DOHH2 (cell line): Measurements from ENCODE around the gene ZNRF3.

Experiments used
- H3F3A ChIP-seq: fragments of 200-600 bp; sonication (generic), shearing (Covaris generic); 2 replicates; pipeline ENCODE4 v1.6.0; 2016; ENCODE audit warnings: antibody characterized with exemption, mild to moderate bottlenecking; ENCODE audit not compliant: control insufficient read depth, insufficient read depth
- H3K27ac ChIP-seq: fragments of 200-600 bp; sonication (generic); 2 replicates; pipeline ENCODE4 v1.5.1; 2014; ENCODE audit warnings: low read depth, mild to moderate bottlenecking, low read length, moderate library complexity
- H3K27me3 ChIP-seq: fragments of 200-600 bp; sonication (generic); 2 replicates; pipeline ENCODE4 v1.6.1; 2014; ENCODE audit warnings: mild to moderate bottlenecking, low read length, mixed read lengths; ENCODE audit not compliant: control insufficient read depth
- H3K36me3 ChIP-seq: fragments of 200-600 bp; sonication (generic); 2 replicates; pipeline ENCODE4 v1.6.1; 2014; ENCODE audit warnings: mild to moderate bottlenecking, low read length, moderate library complexity, mixed read lengths; ENCODE audit not compliant: control insufficient read depth
- H3K4me1 ChIP-seq: fragments of 200-600 bp; sonication (generic); 2 replicates; pipeline ENCODE4 v1.6.1; 2014; ENCODE audit warnings: mild to moderate bottlenecking, low read length, mixed read lengths; ENCODE audit not compliant: control insufficient read depth
- H3K4me2 ChIP-seq: fragments of 200-600 bp; sonication (generic); 2 replicates; pipeline ENCODE4 v1.6.0; 2014; ENCODE audit warnings: mild to moderate bottlenecking, low read length, moderate library complexity
- H3K4me3 ChIP-seq: fragments of 200-600 bp; sonication (generic); 2 replicates; pipeline ENCODE4 v1.5.1; 2014; ENCODE audit warnings: mild to moderate bottlenecking, low read length, mixed read lengths
- H3K79me2 ChIP-seq: fragments of 200-600 bp; sonication (generic); 2 replicates; pipeline ENCODE4 v1.6.1; 2014; ENCODE audit warnings: mild to moderate bottlenecking, low read length, mixed read lengths; ENCODE audit not compliant: control insufficient read depth
- H3K9me2 ChIP-seq: fragments of 200-600 bp; sonication (generic); replicated peaks from 2 replicates; pipeline ENCODE4 v1.6.1; 2014; ENCODE audit warnings: mild to moderate bottlenecking, low read length, mixed read lengths; ENCODE audit not compliant: control insufficient read depth
- H3K9me3 ChIP-seq: fragments of 200-600 bp; sonication (generic); 2 replicates; pipeline ENCODE4 v1.6.1; 2014; ENCODE audit warnings: antibody characterized with exemption, low read length, mixed read lengths; ENCODE audit not compliant: control insufficient read depth, insufficient read depth
- H4K20me1 ChIP-seq: fragments of 200-600 bp; sonication (generic); 2 replicates; pipeline ENCODE4 v1.6.0; 2014; ENCODE audit warnings: low read depth, mild to moderate bottlenecking, antibody characterized with exemption, low read length, moderate library complexity; ENCODE audit not compliant: control insufficient read depth, insufficient read depth
- EZH2phosphoT487 ChIP-seq: fragments of 200-600 bp; sonication (generic); IDR thresholded peaks from 2 replicates; pipeline ENCODE4 v1.6.1; 2017; ENCODE audit warnings: borderline replicate concordance, mild to moderate bottlenecking, antibody characterized with exemption, low read length, moderate library complexity, mixed read lengths
- TF ChIP-seq, protein P1 (sequence below): fragments of 200-600 bp; sonication (generic); IDR thresholded peaks from one replicate; pipeline ENCODE4 v1.5.1; 2014; ENCODE audit warnings: antibody characterized with exemption, mild to moderate bottlenecking, low read depth, low read length; ENCODE audit not compliant: poor library complexity, severe bottlenecking

ZNRF3 gene

GRCh38 chr22:28973352-28973751, 90.0 kb downstream of the ZNRF3 start:
- H4K20me1 ChIP-seq = no peaks in the 10 kb centered on the region
- H3K4me2 ChIP-seq = no peak overlapping the region
- no peaks in the 10 kb centered on the region for H3K4me1 ChIP-seq

DNA sequence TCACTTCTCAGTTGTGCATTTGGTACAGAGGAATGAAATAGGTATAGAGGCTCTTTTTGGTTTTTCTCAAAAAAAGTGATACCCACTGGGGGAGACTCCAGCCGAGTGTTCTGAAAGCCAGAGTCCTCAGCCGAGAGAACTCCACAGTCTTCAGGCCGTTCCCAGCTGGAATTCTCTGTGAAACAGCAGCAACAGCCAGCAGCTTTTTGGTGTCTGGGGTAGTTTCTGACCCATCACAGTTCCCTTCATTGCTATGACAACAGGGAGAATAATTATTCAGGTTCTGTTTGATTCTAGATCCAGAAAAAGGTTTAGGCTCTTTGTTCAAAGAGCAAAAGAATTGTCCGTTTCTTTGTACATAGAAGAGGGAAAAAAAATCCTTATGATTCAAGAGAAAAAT, 93.7 kb downstream of the ZNRF3 start:
- no peaks in the 10 kb centered on the region for H3K4me1 ChIP-seq
- no peaks in the 10 kb centered on the region for H3F3A ChIP-seq
- no peaks in the 10 kb centered on the region for H3K36me3 ChIP-seq
- no peak overlapping the region for H3K4me3 ChIP-seq
- H3K9me3 ChIP-seq = no peaks in the 10 kb centered on the region
- no peaks in the 10 kb centered on the region for H3K9me2 ChIP-seq
- H3K27me3 ChIP-seq = peaks cover 13% of the 10 kb centered on the region
- no peaks in the 10 kb centered on the region for H3K79me2 ChIP-seq
- no peak overlapping the region for H3K4me2 ChIP-seq
- TF ChIP-seq, protein P1, sequence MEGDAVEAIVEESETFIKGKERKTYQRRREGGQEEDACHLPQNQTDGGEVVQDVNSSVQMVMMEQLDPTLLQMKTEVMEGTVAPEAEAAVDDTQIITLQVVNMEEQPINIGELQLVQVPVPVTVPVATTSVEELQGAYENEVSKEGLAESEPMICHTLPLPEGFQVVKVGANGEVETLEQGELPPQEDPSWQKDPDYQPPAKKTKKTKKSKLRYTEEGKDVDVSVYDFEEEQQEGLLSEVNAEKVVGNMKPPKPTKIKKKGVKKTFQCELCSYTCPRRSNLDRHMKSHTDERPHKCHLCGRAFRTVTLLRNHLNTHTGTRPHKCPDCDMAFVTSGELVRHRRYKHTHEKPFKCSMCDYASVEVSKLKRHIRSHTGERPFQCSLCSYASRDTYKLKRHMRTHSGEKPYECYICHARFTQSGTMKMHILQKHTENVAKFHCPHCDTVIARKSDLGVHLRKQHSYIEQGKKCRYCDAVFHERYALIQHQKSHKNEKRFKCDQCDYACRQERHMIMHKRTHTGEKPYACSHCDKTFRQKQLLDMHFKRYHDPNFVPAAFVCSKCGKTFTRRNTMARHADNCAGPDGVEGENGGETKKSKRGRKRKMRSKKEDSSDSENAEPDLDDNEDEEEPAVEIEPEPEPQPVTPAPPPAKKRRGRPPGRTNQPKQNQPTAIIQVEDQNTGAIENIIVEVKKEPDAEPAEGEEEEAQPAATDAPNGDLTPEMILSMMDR = no peak
- TF ChIP-seq EZH2phosphoT487 = no peak
- H3K27ac ChIP-seq = no peak overlapping the region
- no peaks in the 10 kb centered on the region for H4K20me1 ChIP-seq

More at GRCh38 chr22:28973352-28973751, 90.0 kb downstream of the ZNRF3 start:
- Histone ChIP-seq H3K79me2 (no peaks in the 10 kb centered on the region), H3K27ac (no peak overlapping the region), H3K9me3 (no peaks in the 10 kb centered on the region), H3F3A (no peaks in the 10 kb centered on the region), H3K4me3 (no peak overlapping the region), H3K36me3 (no peaks in the 10 kb centered on the region), H3K9me2 (no peaks in the 10 kb centered on the region), H3K27me3 (peaks cover 14% of the 10 kb centered on the region)
- no peak for TF ChIP-seq EZH2phosphoT487
- TF ChIP-seq, protein P1 = no peak

- TF ChIP-seq, protein P1 = no peak
- TF ChIP-seq EZH2phosphoT487 = no peak
- H3F3A ChIP-seq = no peaks in the 10 kb centered on the region
- no peaks in the 10 kb centered on the region for H3K79me2 ChIP-seq
- no peaks in the 10 kb centered on the region for H3K36me3 ChIP-seq
- no peaks in the 10 kb centered on the region for H3K9me3 ChIP-seq
- no peaks in the 10 kb centered on the region for H4K20me1 ChIP-seq
- peaks cover 13% of the 10 kb centered on the region for H3K27me3 ChIP-seq
- H3K4me1 ChIP-seq = no peaks in the 10 kb centered on the region
- no peak overlapping the region for H3K4me2 ChIP-seq
- no peak overlapping the region for H3K27ac ChIP-seq
- no peaks in the 10 kb centered on the region for H3K9me2 ChIP-seq
- no peak overlapping the region for H3K4me3 ChIP-seq
These were observed 94.2 kb downstream of the ZNRF3 start for GRCh38 chr22:28977481-28977971.

DNA sequence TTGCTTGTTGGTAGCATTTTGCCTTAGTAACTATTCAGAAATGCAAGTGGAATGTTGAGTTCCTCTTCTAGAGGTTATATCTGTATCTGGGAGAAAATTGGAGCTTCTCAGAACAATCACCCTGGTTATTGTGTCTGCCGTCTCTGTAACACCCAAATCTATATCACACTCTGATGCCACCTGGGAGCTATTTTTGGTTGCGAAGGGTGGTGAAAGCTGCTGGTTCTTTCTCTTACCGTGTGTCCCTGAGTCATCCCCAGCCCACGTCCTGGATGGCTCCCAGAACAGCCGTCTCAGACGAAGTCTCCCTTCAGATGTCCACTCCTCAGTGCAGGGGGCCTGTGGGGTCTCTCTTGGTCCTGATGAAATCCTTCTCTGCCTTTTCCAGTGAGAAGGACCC, 94.8 kb downstream of the ZNRF3 start:
- no peaks in the 10 kb centered on the region for H3K9me3 ChIP-seq
- no peaks in the 10 kb centered on the region for H3K79me2 ChIP-seq
- no peaks in the 10 kb centered on the region for H3F3A ChIP-seq
- H3K27ac ChIP-seq = no peak overlapping the region
- H3K4me1 ChIP-seq = no peaks in the 10 kb centered on the region
- H4K20me1 ChIP-seq = no peaks in the 10 kb centered on the region
- no peaks in the 10 kb centered on the region for H3K36me3 ChIP-seq
- H3K4me3 ChIP-seq = no peak overlapping the region
- H3K27me3 ChIP-seq = peaks cover 13% of the 10 kb centered on the region
- no peaks in the 10 kb centered on the region for H3K9me2 ChIP-seq
- H3K4me2 ChIP-seq = no peak overlapping the region
- TF ChIP-seq, protein P1 = no peak
- no peak for TF ChIP-seq EZH2phosphoT487
